ENCODE measurements around the gene SV2C.
"Not testable (repeated sequence)": the region's sequence is repeated elsewhere in the genome, so short reads cannot be mapped to it uniquely, and the experiment has no call there.

SV2C gene

GRCh38 chr5:76257897-76258296, 174.7 kb downstream of the SV2C start:
- no peak for FAIRE-seq

- FAIRE-seq, result no peak
Observed at GRCh38 chr5:76264681-76265080, 181.5 kb downstream of the SV2C start.

GRCh38 chr5:76269259-76269931, 186.2 kb downstream of the SV2C start:
- no peak for FAIRE-seq

GRCh38 chr5:76269932-76270610, 186.9 kb downstream of the SV2C start:
- no peak for FAIRE-seq

GRCh38 chr5:76271836-76272235, 188.7 kb downstream of the SV2C start:
- peak; percentile 82 for FAIRE-seq

GRCh38 chr5:76273206-76273885, 190.2 kb downstream of the SV2C start:
- FAIRE-seq, result no peak

GRCh38 chr5:76274571-76274970, 191.4 kb downstream of the SV2C start:
- no peak for FAIRE-seq

GRCh38 chr5:76277736-76278135, 194.6 kb downstream of the SV2C start:
- FAIRE-seq, result no peak

- no peak for FAIRE-seq
Observed at GRCh38 chr5:76278261-76278789, 195.1 kb downstream of the SV2C start.

- FAIRE-seq, result no peak
Observed at GRCh38 chr5:76280494-76280893, 197.3 kb downstream of the SV2C start.

- no peak for FAIRE-seq
Observed at GRCh38 chr5:76283670-76284069, 200.5 kb downstream of the SV2C start.

GRCh38 chr5:76289692-76290091, 206.5 kb downstream of the SV2C start:
- FAIRE-seq, result no peak

- no peak for FAIRE-seq
Observed at GRCh38 chr5:76290321-76290757, 207.2 kb downstream of the SV2C start.

- no peak for FAIRE-seq
Observed at GRCh38 chr5:76291305-76292077, 208.3 kb downstream of the SV2C start.

- FAIRE-seq, result no peak
Observed at GRCh38 chr5:76292620-76293322, 209.6 kb downstream of the SV2C start.

GRCh38 chr5:76294573-76294972, 211.4 kb downstream of the SV2C start:
- no peak for FAIRE-seq

- FAIRE-seq, result no peak
Observed at GRCh38 chr5:76298852-76299251, 215.7 kb downstream of the SV2C start.

- FAIRE-seq, result no peak
Observed at GRCh38 chr5:76299592-76299991, 216.4 kb downstream of the SV2C start.

- not testable (repeated sequence) for FAIRE-seq
Observed at GRCh38 chr5:76301932-76302331, 218.7 kb downstream of the SV2C start.

- not testable (repeated sequence) for FAIRE-seq
Observed at GRCh38 chr5:76302661-76303060, 219.5 kb downstream of the SV2C start.

- no peak for FAIRE-seq
Observed at GRCh38 chr5:76303921-76304320, 220.7 kb downstream of the SV2C start.

GRCh38 chr5:76305269-76305668, 222.1 kb downstream of the SV2C start:
- FAIRE-seq, result no peak
